Measurements from ENCODE around the gene HIPK1. TPM values are rescaled to one million over a fixed set of nuclear protein-coding genes. Genes with fewer than 3 reads are reported as not detected.

HIPK1 gene
- total and polyA plus RNA-seq, 2 of the 13 experiments (the other 11 are each of a cell fraction or from before 2014, with no cell fraction given) = 20.8 to 33.4 TPM

DNA sequence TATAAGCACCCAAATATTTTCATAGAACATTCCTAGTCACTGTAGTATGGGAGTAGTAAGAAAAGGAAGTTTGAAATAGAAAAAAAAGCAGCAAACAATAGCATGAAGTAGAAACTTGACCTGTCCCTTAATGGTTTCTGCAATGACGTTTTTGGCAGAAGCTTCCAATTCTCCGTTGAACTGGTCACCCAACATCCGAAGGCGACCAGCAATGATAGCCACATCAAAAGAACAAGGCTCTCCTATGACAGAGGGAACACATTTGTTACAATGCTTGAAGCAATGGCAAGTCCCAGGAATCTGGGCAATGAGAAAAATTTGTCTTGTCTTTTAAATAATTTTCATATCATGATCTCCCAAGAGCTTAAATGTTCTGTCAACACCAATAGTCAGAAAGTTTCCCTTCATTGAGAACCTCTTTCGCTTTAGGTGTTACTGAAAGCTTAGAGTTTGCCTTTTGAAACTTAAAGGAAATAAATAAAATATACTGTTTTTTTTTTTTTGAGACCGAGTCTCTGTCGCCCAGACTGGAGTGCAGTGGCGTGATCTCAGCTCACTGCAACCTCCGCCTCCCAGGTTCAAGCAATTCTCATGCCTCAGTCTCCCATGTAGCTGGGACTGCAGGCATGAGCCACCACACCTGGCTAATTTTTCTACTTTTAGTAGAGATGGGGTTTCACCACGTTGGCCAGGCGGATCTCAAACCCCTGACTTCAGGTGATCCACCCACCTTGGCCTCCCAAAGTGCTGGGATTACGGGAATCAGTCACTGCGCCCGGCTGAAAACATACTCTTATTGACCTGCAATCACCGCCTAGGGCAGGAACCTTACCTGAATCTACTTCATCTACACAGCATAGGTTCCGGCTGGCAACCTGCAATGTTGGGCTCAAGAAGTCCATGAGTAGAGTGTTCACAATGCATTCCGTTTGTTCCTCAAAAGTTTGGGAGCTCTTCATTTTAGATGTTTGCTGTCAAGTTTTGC lies 42.4 kb upstream of the HIPK1 start:
- ChIA-PET POLR2A (no interaction called here), CTCF (ENCODE audit: low intra/inter-chr PET ratio, low total read pairs) (no interaction called here)
- H3K36me3 ChIP-seq (replicated peaks in 1 of 2; ENCODE audit: control insufficient read depth in 1 of 2, insufficient read depth in 2 of 2, low read length in 2 of 2) = no peaks in the 10 kb centered on the region
- FAIRE-seq = no peak
- no peak overlapping the region for H3K27ac ChIP-seq (ENCODE audit: extremely low read length, insufficient read depth, low read length)
- H3K4me2 ChIP-seq (ENCODE audit: low read depth, low read length) = no peak overlapping the region
- no TSS peak for BruUV-seq (replicated peaks)
- intact Hi-C loops (cut with micrococcal nuclease; ENCODE audit: unreplicated experiment) = no loop called here
- no peaks in the 10 kb centered on the region for H3K79me2 ChIP-seq (ENCODE audit: insufficient read depth, low read length)
- TF ChIP-seq, protein P1, sequence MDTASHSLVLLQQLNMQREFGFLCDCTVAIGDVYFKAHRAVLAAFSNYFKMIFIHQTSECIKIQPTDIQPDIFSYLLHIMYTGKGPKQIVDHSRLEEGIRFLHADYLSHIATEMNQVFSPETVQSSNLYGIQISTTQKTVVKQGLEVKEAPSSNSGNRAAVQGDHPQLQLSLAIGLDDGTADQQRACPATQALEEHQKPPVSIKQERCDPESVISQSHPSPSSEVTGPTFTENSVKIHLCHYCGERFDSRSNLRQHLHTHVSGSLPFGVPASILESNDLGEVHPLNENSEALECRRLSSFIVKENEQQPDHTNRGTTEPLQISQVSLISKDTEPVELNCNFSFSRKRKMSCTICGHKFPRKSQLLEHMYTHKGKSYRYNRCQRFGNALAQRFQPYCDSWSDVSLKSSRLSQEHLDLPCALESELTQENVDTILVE (CRISPR knock-in tag; IDR thresholded peaks at IDR 0.05) = no peak
- TF ChIP-seq CC2D1A (CRISPR knock-in tag; IDR thresholded peaks at IDR 0.05) (no peak), MBNL3 (CRISPR knock-in tag; conservative IDR thresholded peaks at IDR 0.05) (no peak), IRF2 (CRISPR knock-in tag; IDR thresholded peaks at IDR 0.05) (no peak), IKZF1 (IDR thresholded peaks at IDR 0.05) (no peak), SALL1 (CRISPR knock-in tag; IDR thresholded peaks at IDR 0.05) (no peak), ZNF790 (CRISPR knock-in tag; IDR thresholded peaks at IDR 0.05; ENCODE audit: borderline replicate concordance) (no peak), RELA (CRISPR knock-in tag; IDR thresholded peaks at IDR 0.05) (no peak)
- H3K9me3 ChIP-seq (ENCODE audit: low read length) = no peaks in the 10 kb centered on the region
- no peaks in the 10 kb centered on the region for H3K4me1 ChIP-seq (ENCODE audit: insufficient read depth, low read length)
- no peak for ATAC-seq
- in situ Hi-C loops (cut with HindIII; ENCODE audit: extremely low pct_ligation_motif_present, low pct_unique_long_range_greater_than_20kb) = no loop called here
- WGBS (ENCODE audit: low lambda C conversion rate) = 81% methylated on average over 17 of the region's 17 CpGs
- no peaks in the 10 kb centered on the region for H4K20me1 ChIP-seq (ENCODE audit: insufficient read depth, low read length)
- no peak overlapping the region for H2AFZ ChIP-seq (ENCODE audit: low read length)
- DNase-seq (ENCODE audit: low spot score) = no peak
- H3K27me3 ChIP-seq (ENCODE audit: control insufficient read depth in 1 of 2, insufficient read depth in 2 of 2, low read length in 2 of 2) = no peaks in the 10 kb centered on the region
- H3K4me3 ChIP-seq (replicated peaks in 1 of 3; ENCODE audit: insufficient read depth in 1 of 3, low read depth in 2 of 3, low read length in 3 of 3) = no peak overlapping the region
- no peak overlapping the region for H3K9ac ChIP-seq (ENCODE audit: insufficient read depth, low read depth, low read length)
